Ovary (tissue), 9 donors: Measurements from ENCODE around the gene CTSF. TPM values are rescaled to one million over a fixed set of nuclear protein-coding genes. Genes with fewer than 3 reads are reported as not detected.

Experiments used
- DNase-seq, 5 donors: peaks; one replicate each; pipeline ENCODE4 v3.0.0-alpha.2; 2019 to 2020
- H3K27ac ChIP-seq, 2 donors: fragments of 200-600 bp; one replicate each; pipeline versions ENCODE4 v1.5.1 to v1.8.0; 2019 to 2022
- H3K27me3 ChIP-seq: fragments of 200-600 bp; one replicate; pipeline ENCODE4 v1.8.0; 2022
- H3K36me3 ChIP-seq: fragments of 200-600 bp; sonication (generic); one replicate; pipeline ENCODE4 v1.5.1; 2019
- H3K4me1 ChIP-seq: one replicate; pipeline ENCODE4 v1.8.1; 2013; ENCODE audit warnings: mild to moderate bottlenecking, moderate library complexity; ENCODE audit not compliant: insufficient read depth
- H3K4me3 ChIP-seq: fragments of 200-600 bp; sonication (generic); one replicate; pipeline ENCODE4 v1.5.1; 2017
- H3K9me3 ChIP-seq, 2 donors: fragments of 200-600 bp in 1 of 2; sonication (generic) in 1 of 2; one replicate each; pipeline versions ENCODE4 v1.5.1 to v1.8.1; 2013 to 2019; ENCODE audit warnings: mild to moderate bottlenecking in 1 of 2, moderate library complexity in 1 of 2
- EP300 ChIP-seq: sonication (generic); formaldehyde crosslinking; IDR thresholded peaks from one replicate; pipeline ENCODE4 v1.6.1; 2017; ENCODE audit warnings: antibody characterized with exemption
- POLR2A ChIP-seq: fragments of 450-650 bp; IDR thresholded peaks from one replicate; pipeline ENCODE4 v1.6.1; 2017; ENCODE audit warnings: antibody characterized with exemption, mild to moderate bottlenecking, moderate library complexity
- WGBS, 3 donors: extraction: QIAGEN DNeasy Blood & Tissue Kit in 1 of 3; methylation state at CpG; one replicate each; pipeline versions ENCODE4 v1.1.5 to v1.1.7; 2013 to 2017; 5-methylcytosine and 5-hydroxymethylcytosine counted together
- intact Hi-C, 4 donors: fragments of 100-400 bp; cut with DNase I; formaldehyde crosslinking; loops; one replicate each; pipeline versions ENCODE4 v1.11.0 to v1.15.1; 2022 to 2023
- polyA plus RNA-seq, 2 donors: library from polyadenylated mRNA; stranded (reverse); fragments of 200-250 nt in 1 of 2; fragments of 350-450 nt in 1 of 2; fragmentation: Illumina TruSeq in 1 of 2; extraction: RNeasy Lipid Tissue Mini Kit (QIAGEN cat#74804) in 1 of 2; gene quantifications; one replicate each; pipeline ENCODE4 v1.2.3, GENCODE V29; 2013 to 2014
- total RNA-seq, 7 donors: library from RNA; depleted of rRNA in 2 of 7; stranded (reverse); fragments of >200 nt in 2 of 7; fragmentation: NEBNext Ultra II Directional in 3 of 7; extraction: Animal tissue kit (Norgen Biotek cat#: 25700) in 3 of 7; gene quantifications; one replicate each; pipeline versions ENCODE4 v1.1.0 to v1.2.4, GENCODE V29; 2016 to 2023
- TF ChIP-seq, protein P1 (sequence below), 3 donors: fragments of 450-650 bp in 2 of 3; fragments of 200-600 bp in 1 of 3; IDR thresholded peaks; one replicate each; pipeline versions ENCODE4 v1.5.1 to v1.8.0; 2016 to 2022; ENCODE audit warnings: antibody characterized with exemption in 3 of 3, mild to moderate bottlenecking in 1 of 3
- donor health status: DM: no; HTN: no; CAD: no; lungs with moderate emphysema.
- donor health status: DM: no; HTN: no; CAD: no.
- donor health status: Bipolar disorder and iron deficiency.
- donor health status: DM: yes; HTN: yes; CAD: no.
- donor health status: DM: no; HTN: no; CAD: no.
- donor health status: DM: yes; HTN: yes; CAD: no.

CTSF gene
- total and polyA plus RNA-seq, 9 donors = 52.6 to 222 (median 158) TPM

- no peak overlapping the region for H3K27ac ChIP-seq
- H3K36me3 ChIP-seq = no peaks in the 10 kb centered on the region
- TF ChIP-seq EP300 (no peak), POLR2A (no peak)
- TF ChIP-seq, protein P1, sequence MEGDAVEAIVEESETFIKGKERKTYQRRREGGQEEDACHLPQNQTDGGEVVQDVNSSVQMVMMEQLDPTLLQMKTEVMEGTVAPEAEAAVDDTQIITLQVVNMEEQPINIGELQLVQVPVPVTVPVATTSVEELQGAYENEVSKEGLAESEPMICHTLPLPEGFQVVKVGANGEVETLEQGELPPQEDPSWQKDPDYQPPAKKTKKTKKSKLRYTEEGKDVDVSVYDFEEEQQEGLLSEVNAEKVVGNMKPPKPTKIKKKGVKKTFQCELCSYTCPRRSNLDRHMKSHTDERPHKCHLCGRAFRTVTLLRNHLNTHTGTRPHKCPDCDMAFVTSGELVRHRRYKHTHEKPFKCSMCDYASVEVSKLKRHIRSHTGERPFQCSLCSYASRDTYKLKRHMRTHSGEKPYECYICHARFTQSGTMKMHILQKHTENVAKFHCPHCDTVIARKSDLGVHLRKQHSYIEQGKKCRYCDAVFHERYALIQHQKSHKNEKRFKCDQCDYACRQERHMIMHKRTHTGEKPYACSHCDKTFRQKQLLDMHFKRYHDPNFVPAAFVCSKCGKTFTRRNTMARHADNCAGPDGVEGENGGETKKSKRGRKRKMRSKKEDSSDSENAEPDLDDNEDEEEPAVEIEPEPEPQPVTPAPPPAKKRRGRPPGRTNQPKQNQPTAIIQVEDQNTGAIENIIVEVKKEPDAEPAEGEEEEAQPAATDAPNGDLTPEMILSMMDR (IDR thresholded peaks at IDR 0.05) = no peak
- intact Hi-C loops = no loop called here
- no peaks in the 10 kb centered on the region for H3K4me1 ChIP-seq
- no peaks in the 10 kb centered on the region for H3K9me3 ChIP-seq
- whole genome bisulfite sequencing, 3 donors = 77 to 87% (median 83%) methylated on average over 3 of the region's 3 CpGs
- no peaks in the 10 kb centered on the region for H3K27me3 ChIP-seq
- no peak overlapping the region for H3K4me3 ChIP-seq
- DNase-seq = no peak
These were observed 12.9 kb upstream of the CTSF start for GRCh38 chr11:66581261-66581660.

DNA sequence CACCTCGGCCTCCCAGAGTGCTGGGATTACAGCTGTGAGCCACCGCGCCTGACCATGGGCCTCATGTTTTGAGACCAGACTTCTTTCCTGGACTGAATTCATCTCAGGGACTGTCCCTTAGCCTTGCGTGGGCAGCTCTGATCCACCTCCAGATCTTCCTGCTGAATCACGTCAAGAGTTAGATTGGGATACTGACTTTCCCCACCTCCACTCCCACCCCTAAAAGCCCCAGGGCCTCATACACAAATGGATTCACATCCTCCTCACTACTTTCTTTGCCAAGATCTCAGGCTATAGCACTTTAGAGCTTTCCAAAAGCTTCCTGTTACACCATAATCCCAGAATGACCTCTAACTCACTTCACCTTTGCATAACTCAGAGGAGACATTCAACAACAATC lies 12.4 kb upstream of the CTSF start:
- no peak for DNase-seq
- no peak overlapping the region for H3K27ac ChIP-seq
- TF ChIP-seq POLR2A = no peak
- TF ChIP-seq, protein P1 (IDR thresholded peaks at IDR 0.05) = no peak
- no peak for TF ChIP-seq EP300
- intact Hi-C loops = no loop called here
- H3K9me3 ChIP-seq = no peaks in the 10 kb centered on the region
- no peaks in the 10 kb centered on the region for H3K4me1 ChIP-seq
- H3K4me3 ChIP-seq = no peak overlapping the region
- no peaks in the 10 kb centered on the region for H3K36me3 ChIP-seq
- no peaks in the 10 kb centered on the region for H3K27me3 ChIP-seq
- WGBS, 3 donors = 68 to 78% (median 77%) methylated on average over 5 of the region's 5 CpGs

GRCh38 chr11:66579017-66579606 lies 10.7 kb upstream of the CTSF start:
- DNase-seq = peak; percentile 77 to 89 (median 84)
- H3K27me3 ChIP-seq = no peaks in the 10 kb centered on the region
- no peaks in the 10 kb centered on the region for H3K4me1 ChIP-seq
- H3K36me3 ChIP-seq = no peaks in the 10 kb centered on the region
- H3K27ac ChIP-seq = no peak overlapping the region
- H3K9me3 ChIP-seq = no peaks in the 10 kb centered on the region
- no peak for TF ChIP-seq EP300
- TF ChIP-seq, protein P1 (IDR thresholded peaks at IDR 0.05) = peak; percentile 80 to 86 (median 82)
- no peak overlapping the region for H3K4me3 ChIP-seq
- 10 to 12% (median 10%) methylated on average over 25 of the region's 25 CpGs for WGBS, 3 donors
- intact Hi-C loops = loop anchor here (2.0 to 5.0 kb wide), 3 partner anchors 98 to 108 kb away; partner anchors contain the start of gene RBM4B (in 1 of the 4)

DNA sequence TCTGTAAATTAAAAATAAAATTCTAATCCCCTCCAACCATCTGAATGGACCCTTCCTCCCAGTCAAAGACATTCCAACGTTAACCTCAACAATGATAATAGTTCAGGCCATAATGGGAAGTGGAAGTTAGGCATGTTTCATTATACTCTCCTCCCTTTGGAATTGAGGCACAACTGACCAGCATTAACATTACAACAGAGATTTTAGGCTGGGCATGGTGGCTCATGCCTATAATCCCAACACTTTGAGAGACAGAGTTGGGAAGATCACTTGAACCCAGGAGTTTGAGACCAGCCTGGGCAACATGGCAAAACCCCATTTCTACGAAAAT lies 2.4 kb upstream of the CTSF start:
- Histone ChIP-seq H3K4me1 (peaks cover 7% of the 10 kb centered on the region), H3K36me3 (no peaks in the 10 kb centered on the region), H3K27me3 (no peaks in the 10 kb centered on the region), H3K4me3 (no peak overlapping the region), H3K27ac (no peak overlapping the region), H3K9me3 (no peaks in the 10 kb centered on the region)
- TF ChIP-seq, protein P1 (IDR thresholded peaks at IDR 0.05) = no peak
- TF ChIP-seq POLR2A (no peak), EP300 (no peak)
- WGBS, 3 donors = 52 to 73% (median 58%) methylated on average over 2 of the region's 2 CpGs
- no peak for DNase-seq
- intact Hi-C loops = no loop called here
